GM13976 (cell line): ENCODE data around the gene THSD8.

Experiments used
- DNase-seq: peaks from one replicate; pipeline ENCODE4 v3.0.0; 2012; ENCODE audit warnings: low spot score
- in situ Hi-C: fragments of 300-500 bp; cut with MboI; formaldehyde crosslinking; loops from one replicate; pipeline ENCODE4 v1.12.0; 2022; ENCODE audit warnings: low sequenced_read_pairs, mixed read lengths, inconsistent platforms; ENCODE audit not compliant: unreplicated experiment
- TF ChIP-seq, protein P1 (sequence below): IDR thresholded peaks from 2 replicates; pipeline ENCODE4 v1.5.1; 2012; ENCODE audit warnings: borderline replicate concordance, mild to moderate bottlenecking; ENCODE audit not compliant: insufficient read depth; ENCODE audit errors: extremely low read depth, missing control alignments, control extremely low read depth

Gene THSD8

DNA sequence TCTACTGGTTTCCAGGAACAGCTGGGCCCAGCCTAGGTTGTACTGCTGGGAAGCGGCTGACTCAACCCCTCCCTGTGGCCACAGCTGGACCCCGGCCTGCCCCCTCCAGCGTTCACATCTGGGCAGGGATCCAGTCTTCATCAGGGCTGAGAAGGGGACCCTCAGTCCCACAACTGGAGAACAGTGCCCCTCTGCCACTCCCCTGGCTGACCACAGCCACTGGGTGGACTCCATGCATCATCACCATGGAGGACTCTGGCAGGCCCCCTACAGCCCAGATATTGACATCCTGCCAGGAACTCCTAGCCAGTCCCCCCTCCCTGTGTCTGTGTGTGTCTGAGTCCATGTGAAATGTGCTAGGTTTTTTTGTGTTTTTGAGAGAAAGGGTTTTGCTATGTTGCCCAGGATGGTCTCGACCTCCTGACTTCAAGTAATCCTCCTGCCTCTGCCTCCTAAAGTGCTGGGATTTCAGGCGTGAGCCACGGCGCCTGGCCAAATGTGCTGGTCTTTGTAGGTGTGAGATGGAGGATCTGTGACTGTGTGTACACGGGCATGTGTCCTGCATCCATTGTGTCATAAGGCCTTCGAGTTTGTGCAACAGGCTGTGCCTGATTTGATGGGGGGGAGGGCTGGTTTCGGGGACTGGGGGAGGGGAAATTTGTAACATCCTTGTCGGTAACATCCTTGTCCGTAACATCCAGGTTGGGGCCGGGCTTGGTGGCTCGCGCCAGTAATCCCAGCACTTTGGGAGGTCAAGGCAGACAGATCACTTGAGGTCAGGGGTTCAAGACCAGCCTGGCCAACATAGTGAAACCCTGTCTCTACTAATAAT lies 22.5 kb upstream of the THSD8 start:
- DNase-seq = no peak
- TF ChIP-seq, protein P1, sequence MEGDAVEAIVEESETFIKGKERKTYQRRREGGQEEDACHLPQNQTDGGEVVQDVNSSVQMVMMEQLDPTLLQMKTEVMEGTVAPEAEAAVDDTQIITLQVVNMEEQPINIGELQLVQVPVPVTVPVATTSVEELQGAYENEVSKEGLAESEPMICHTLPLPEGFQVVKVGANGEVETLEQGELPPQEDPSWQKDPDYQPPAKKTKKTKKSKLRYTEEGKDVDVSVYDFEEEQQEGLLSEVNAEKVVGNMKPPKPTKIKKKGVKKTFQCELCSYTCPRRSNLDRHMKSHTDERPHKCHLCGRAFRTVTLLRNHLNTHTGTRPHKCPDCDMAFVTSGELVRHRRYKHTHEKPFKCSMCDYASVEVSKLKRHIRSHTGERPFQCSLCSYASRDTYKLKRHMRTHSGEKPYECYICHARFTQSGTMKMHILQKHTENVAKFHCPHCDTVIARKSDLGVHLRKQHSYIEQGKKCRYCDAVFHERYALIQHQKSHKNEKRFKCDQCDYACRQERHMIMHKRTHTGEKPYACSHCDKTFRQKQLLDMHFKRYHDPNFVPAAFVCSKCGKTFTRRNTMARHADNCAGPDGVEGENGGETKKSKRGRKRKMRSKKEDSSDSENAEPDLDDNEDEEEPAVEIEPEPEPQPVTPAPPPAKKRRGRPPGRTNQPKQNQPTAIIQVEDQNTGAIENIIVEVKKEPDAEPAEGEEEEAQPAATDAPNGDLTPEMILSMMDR = peak; percentile 12
- in situ Hi-C loops = no loop called here

DNA sequence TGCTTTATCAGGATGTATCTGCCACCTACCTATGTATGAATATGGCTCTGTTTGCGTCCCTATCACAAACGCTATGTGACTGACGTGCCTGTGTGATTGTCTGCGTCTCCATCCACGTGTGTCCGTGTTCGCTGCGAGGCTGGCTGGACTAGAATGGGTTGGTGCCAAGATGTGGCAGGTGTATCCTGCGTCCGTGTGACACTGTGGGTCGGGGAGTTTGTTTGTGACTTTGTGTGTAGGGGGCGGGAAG lies 19.8 kb upstream of the THSD8 start:
- TF ChIP-seq, protein P1 = no peak
- in situ Hi-C loops = no loop called here
- no peak for DNase-seq

DNA sequence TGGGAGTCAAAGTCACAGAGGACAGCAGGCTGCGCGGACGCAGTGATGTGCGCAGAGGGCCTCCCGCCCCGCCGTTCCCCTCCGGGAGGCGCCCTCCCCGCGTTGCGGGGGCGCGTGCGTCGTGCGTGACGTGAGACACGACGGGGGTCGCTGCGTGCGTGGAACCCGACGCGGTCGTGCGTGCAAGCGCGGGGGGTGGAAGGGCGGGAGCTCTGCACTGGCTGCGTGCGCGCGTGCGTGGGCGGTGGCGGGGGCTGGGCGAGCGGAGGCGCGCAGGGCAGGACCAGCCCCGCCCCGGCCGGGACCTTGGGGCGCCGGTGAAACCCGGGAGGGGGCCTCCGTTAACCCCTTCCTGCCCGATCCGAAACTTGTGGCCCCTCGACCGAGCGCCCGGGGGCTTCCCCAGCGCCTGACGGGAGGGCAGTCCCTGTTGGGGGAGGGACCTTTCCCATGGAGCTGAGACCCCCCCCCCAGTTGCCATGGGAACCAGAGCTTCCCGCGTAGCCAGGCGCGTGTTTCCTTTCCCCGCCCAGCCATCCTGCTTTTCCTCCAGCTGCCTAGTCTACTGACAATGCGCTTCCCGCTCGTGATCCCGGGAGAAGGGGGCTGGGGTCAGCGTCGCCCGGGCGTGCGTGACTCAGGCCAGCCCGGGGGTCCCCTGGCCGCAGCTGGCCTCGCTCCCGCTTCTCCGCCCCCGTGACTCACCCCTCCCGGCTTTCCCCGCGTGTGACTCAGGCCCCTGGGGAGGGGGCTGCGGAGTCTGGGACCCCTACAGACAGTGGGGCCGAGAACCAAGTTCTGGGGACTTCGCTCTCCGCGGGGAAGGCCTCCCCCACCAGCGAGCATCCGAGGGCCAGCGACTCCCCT lies 19.2 kb upstream of the THSD8 start:
- in situ Hi-C loops = no loop called here
- peak; percentile 85 for DNase-seq
- TF ChIP-seq, protein P1 = no peak

DNA sequence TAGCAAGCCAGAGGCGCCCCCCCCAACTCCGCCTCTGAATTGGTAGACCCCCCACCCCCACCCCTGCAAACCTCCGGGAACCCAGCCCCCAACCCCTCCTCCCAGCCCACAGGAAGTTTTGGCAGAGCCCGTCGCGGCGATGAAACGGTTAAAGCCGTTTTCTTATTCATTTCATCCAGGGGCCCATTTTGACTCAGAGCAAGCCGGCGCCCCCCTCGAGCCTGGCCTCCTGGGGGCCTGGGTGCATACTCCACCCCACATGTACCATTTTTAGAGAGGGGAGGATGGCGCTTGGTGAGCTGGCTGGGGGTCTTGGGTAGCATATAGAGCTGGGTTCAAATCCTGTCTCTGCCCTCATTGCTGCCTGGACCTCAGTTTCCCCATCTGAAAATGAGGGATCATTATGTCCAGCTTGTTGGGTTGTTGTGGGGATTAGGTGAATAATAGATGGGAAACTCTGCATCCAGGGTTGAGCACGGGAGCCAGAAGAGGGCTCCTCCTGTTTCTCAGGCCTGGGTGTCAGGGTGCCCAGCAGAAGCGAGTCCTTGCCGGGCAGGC lies 18.5 kb upstream of the THSD8 start:
- TF ChIP-seq, protein P1 = no peak
- DNase-seq = no peak
- in situ Hi-C loops = no loop called here

DNA sequence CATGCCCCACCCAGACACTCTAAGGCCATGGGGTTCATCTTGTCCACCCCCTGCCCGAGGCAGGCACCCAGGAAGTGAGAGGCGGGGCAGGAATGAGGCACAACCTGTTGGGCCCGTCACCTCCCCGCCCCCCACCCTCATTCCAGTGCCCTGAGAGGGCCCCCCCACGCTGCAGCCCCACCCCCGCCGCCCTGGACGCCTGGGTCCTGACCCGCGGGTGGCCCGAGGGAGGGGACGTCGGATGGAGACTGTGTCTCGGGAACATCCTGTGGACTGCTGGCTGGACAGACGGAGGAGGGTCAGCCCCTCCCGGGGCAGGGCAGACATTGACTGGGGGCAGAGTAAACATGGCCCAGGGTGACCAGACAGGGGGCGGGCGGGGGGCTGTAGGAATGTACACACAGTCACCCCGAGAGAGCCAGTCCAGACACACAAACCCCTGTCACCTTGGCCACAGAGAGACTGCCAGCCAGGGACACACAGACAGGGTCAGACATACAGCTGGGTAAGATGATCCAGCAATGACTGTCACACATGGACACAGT lies 17.9 kb upstream of the THSD8 start:
- TF ChIP-seq, protein P1 = no peak
- DNase-seq = no peak
- in situ Hi-C loops = no loop called here

DNA sequence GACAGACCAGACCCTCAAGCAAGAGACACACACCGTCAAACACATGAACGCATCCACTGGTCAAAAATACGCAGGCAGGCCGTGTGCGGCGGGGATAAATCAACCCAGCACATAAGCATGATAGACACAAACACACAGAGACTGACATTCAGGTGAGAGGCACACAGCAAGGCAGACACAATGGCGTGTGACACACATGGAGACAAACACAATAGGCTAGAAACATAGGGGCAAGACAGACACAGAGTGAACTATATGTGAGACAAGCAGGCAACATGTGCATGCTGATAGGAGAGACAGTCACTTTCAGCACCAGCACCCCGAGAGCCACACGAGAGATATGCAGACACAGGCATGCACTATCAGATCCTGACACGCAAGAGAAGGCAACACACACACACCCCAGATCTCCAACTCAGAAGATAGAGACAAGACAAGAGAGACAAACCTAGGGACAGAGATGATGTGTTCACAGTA lies 17.4 kb upstream of the THSD8 start:
- in situ Hi-C loops = no loop called here
- TF ChIP-seq, protein P1 = no peak
- no peak for DNase-seq
